B cell (primary cell): ENCODE data around the gene MARCHF10. TPM values are rescaled to one million over a fixed set of nuclear protein-coding genes. Genes with fewer than 3 reads are reported as not detected.
"Not testable (repeated sequence)": the region's sequence is repeated elsewhere in the genome, so short reads cannot be mapped to it uniquely, and the experiment has no call there.

Experiments used
- ATAC-seq: fragments of 200-7000 bp; cut with Tn5 transposase; one replicate; pipeline ENCODE4 v1.10.0; 2021; ENCODE audit warnings: low read depth, mild to moderate bottlenecking, moderate number of reproducible peaks, moderate library complexity
- CTCF ChIA-PET: fragments of 350-600 bp; sonication (Branson Sonifier 250); formaldehyde crosslinking; loops from one replicate; lab custom pipeline; 2021; ENCODE audit warnings: antibody characterized with exemption, inconsistent platforms; lab: Charles Lee
- POLR2A ChIA-PET: fragments of 350-600 bp; sonication (Branson Sonifier 250); formaldehyde crosslinking; loops from one replicate; lab custom pipeline; 2021; ENCODE audit warnings: antibody characterized with exemption; lab: Charles Lee
- DNase-seq: peaks from one replicate; pipeline ENCODE4 v3.0.0; 2013
- H2AFZ ChIP-seq: 2 replicates; pipeline ENCODE4 v1.6.1; 2012; ENCODE audit warnings: mild to moderate bottlenecking, low read depth, low read length; ENCODE audit not compliant: insufficient read depth, poor library complexity, severe bottlenecking
- H3K27ac ChIP-seq, 2 donors: 1 replicate in 1 of 2; 2 replicates in 1 of 2; pipeline ENCODE4 v1.5.1; 2012 to 2013; ENCODE audit warnings: low read length in 2 of 2, mild to moderate bottlenecking in 2 of 2, moderate library complexity in 1 of 2
- H3K27me3 ChIP-seq, 4 experiments: fragments of 200-600 bp in 1 of 4; sonication (generic) in 1 of 4; replicated peaks in 1 of 4; 1 replicate in 2 of 4; 2 replicates in 2 of 4; pipeline versions ENCODE4 v1.6.1 to v1.7.0; 2013 to 2016; ENCODE audit warnings: low read length in 3 of 4, mild to moderate bottlenecking in 2 of 4, mixed read lengths in 1 of 4, moderate library complexity in 1 of 4; ENCODE audit not compliant: insufficient read depth in 4 of 4, control insufficient read depth in 3 of 4; ENCODE audit errors: control extremely low read depth in 1 of 4
- H3K36me3 ChIP-seq, 2 experiments: replicated peaks in 1 of 2; 1 replicate in 1 of 2; 2 replicates in 1 of 2; pipeline versions ENCODE4 v1.6.1 to v1.7.1; 2013; ENCODE audit warnings: low read length in 1 of 2; ENCODE audit not compliant: insufficient read depth in 2 of 2, control insufficient read depth in 1 of 2; ENCODE audit errors: control extremely low read depth in 1 of 2, extremely low read depth in 1 of 2
- H3K4me1 ChIP-seq, 2 donors: fragments of 200-600 bp in 1 of 2; sonication (generic) in 1 of 2; 1 replicate in 1 of 2; 2 replicates in 1 of 2; pipeline versions ENCODE4 v1.5.1 to v1.6.1; 2013 to 2017; ENCODE audit warnings: low read length in 2 of 2; ENCODE audit not compliant: control insufficient read depth in 2 of 2, insufficient read depth in 2 of 2
- H3K4me2 ChIP-seq: replicated peaks from 2 replicates; pipeline ENCODE3; 2012; ENCODE audit warnings: mild to moderate bottlenecking, low read depth, low read length; ENCODE audit not compliant: poor library complexity, severe bottlenecking
- H3K4me3 ChIP-seq, 5 experiments: fragments of 200-600 bp in 1 of 5; sonication (generic) in 1 of 5; 1 replicate in 3 of 5; 2 replicates in 2 of 5; pipeline versions ENCODE4 v1.5.1 to v1.7.0; 2011 to 2016; ENCODE audit warnings: low read length in 4 of 5, mild to moderate bottlenecking in 4 of 5, low read depth in 2 of 5, control low read depth in 1 of 5, moderate library complexity in 1 of 5; ENCODE audit not compliant: insufficient read depth in 1 of 5; ENCODE audit errors: control extremely low read depth in 1 of 5, extremely low read depth in 1 of 5
- H3K79me2 ChIP-seq: fragments of 200-600 bp; sonication (generic); one replicate; pipeline ENCODE4 v1.6.0; 2016; ENCODE audit warnings: low read length; ENCODE audit not compliant: control insufficient read depth, insufficient read depth
- H3K9ac ChIP-seq: fragments of 200-600 bp; sonication (generic); 2 replicates; pipeline ENCODE4 v1.6.1; 2017; ENCODE audit warnings: mild to moderate bottlenecking, low read length, moderate library complexity
- H3K9me3 ChIP-seq, 3 donors: one replicate each; pipeline versions ENCODE4 v1.6.1 to v1.7.1; 2013; ENCODE audit warnings: low read length in 2 of 3; ENCODE audit not compliant: control insufficient read depth in 2 of 3, insufficient read depth in 1 of 3; ENCODE audit errors: control extremely low read depth in 1 of 3
- H4K20me1 ChIP-seq: 2 replicates; pipeline ENCODE4 v1.6.0; 2012; ENCODE audit warnings: mild to moderate bottlenecking, low read length; ENCODE audit not compliant: insufficient read depth, control insufficient read depth, poor library complexity, severe bottlenecking
- H3K27ac Mint-ChIP-seq: one replicate; pipeline ENCODE4 v1.8.0; 2021; ENCODE audit warnings: mixed read lengths
- H3K27me3 Mint-ChIP-seq: one replicate; pipeline ENCODE4 v1.8.0; 2021; ENCODE audit warnings: mixed read lengths
- H3K4me1 Mint-ChIP-seq: one replicate; pipeline ENCODE4 v1.8.0; 2021; ENCODE audit warnings: mixed read lengths
- H3K4me3 Mint-ChIP-seq: one replicate; pipeline ENCODE4 v1.8.0; 2021; ENCODE audit warnings: mixed read lengths
- H3K9me3 Mint-ChIP-seq: one replicate; pipeline ENCODE4 v1.8.0; 2022; ENCODE audit warnings: mixed read lengths; ENCODE audit not compliant: insufficient read depth
- CTCF ChIP-seq: fragments of 200-600 bp; IDR thresholded peaks from one replicate; pipeline ENCODE4 v1.8.0; 2022; ENCODE audit warnings: antibody characterized with exemption, mild to moderate bottlenecking
- EZH2 ChIP-seq: IDR thresholded peaks from 2 replicates; pipeline ENCODE4 v1.6.1; 2012; ENCODE audit warnings: borderline replicate concordance, low read depth, mild to moderate bottlenecking, moderate library complexity, low read length; ENCODE audit not compliant: insufficient read depth, poor library complexity, severe bottlenecking
- WGBS: methylation state at CpG from one replicate; pipeline ENCODE4 v1.1.5; 2013; ENCODE audit warnings: missing lambda C conversion rate; ENCODE audit not compliant: insufficient coverage; 5-methylcytosine and 5-hydroxymethylcytosine counted together
- intact Hi-C: fragments of 100-400 bp; cut with micrococcal nuclease; formaldehyde crosslinking; loops from one replicate; pipeline ENCODE4 v1.10.0; 2022
- polyA plus RNA-seq: library from polyadenylated mRNA; depleted of rRNA; stranded (reverse); fragments of >200 nt; gene quantifications from 2 replicates; pipeline ENCODE4 v1.2.3, GENCODE V29; 2012
- total RNA-seq, 2 donors: library from RNA; stranded (reverse); fragments of 120-200 nt in 1 of 2; gene quantifications; 1 replicate in 1 of 2; 2 replicates in 1 of 2; pipeline versions ENCODE4 v1.2.3 to v1.2.4, GENCODE V29; 2013 to 2022

The MARCHF10 gene
- total and polyA plus RNA-seq, 2 donors (not counting 1 experiment from before 2014, with no cell fraction given), result 0.24 TPM; not detected in 1

- POLR2A ChIA-PET, result no interaction called here
- H3K9ac ChIP-seq, result no peak overlapping the region
- Mint-ChIP-seq H3K27ac (no peak overlapping the region), H3K27me3 (peaks cover 6% of the 10 kb centered on the region), H3K4me1 (no peaks in the 10 kb centered on the region), H3K4me3 (no peak overlapping the region), H3K9me3 (no peaks in the 10 kb centered on the region)
- no peaks in the 10 kb centered on the region for H3K27me3 ChIP-seq
- no peaks in the 10 kb centered on the region for H4K20me1 ChIP-seq
- TF ChIP-seq EZH2, result no peak
- TF ChIP-seq CTCF, result no peak
- no peak overlapping the region for H3K27ac ChIP-seq
- CTCF ChIA-PET, result no interaction called here
- 96% methylated on average over 25 of the region's 27 CpGs for WGBS
- intact Hi-C loops, result no loop called here
- H3K79me2 ChIP-seq, result no peaks in the 10 kb centered on the region
- H2AFZ ChIP-seq, result no peak overlapping the region
- no peak overlapping the region for H3K4me2 ChIP-seq
- no peaks in the 10 kb centered on the region for H3K4me1 ChIP-seq
- ATAC-seq (no peak), DNase-seq (no peak)
- H3K9me3 ChIP-seq, result no peaks in the 10 kb centered on the region
- H3K36me3 ChIP-seq, result no peaks in the 10 kb centered on the region
- H3K4me3 ChIP-seq, result no peak overlapping the region
These were observed 111.2 kb downstream of the MARCHF10 start for GRCh38 chr17:62696726-62697490.

DNA sequence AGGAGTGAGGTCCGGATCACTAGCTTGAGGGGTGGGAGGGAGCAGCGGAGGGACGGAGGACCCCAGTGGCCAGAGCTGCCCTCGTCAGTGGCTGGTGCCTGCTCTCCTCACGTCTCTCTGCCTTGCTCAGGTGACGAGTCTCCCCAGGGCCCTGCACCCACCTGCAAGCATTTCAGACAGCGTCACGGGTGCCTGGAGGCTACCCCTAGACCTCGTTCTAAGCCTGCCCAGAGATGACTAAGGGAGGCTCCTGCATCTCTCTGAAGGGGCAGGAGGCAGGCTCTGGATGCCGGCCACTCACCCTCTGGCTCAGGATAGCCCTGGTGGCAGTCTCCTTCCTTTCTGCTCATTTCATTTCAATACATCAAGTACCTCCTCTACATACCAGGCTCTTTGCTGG, 111.9 kb downstream of the MARCHF10 start:
- no peaks in the 10 kb centered on the region for H3K36me3 ChIP-seq
- Mint-ChIP-seq H3K27ac (no peak overlapping the region), H3K27me3 (peaks cover 6% of the 10 kb centered on the region), H3K4me1 (no peaks in the 10 kb centered on the region), H3K4me3 (no peak overlapping the region), H3K9me3 (no peaks in the 10 kb centered on the region)
- CTCF ChIA-PET, result no interaction called here
- POLR2A ChIA-PET, result no interaction called here
- no peak overlapping the region for H3K9ac ChIP-seq
- no peaks in the 10 kb centered on the region for H3K27me3 ChIP-seq
- WGBS, result 88% methylated on average over 10 of the region's 10 CpGs
- no peak overlapping the region for H2AFZ ChIP-seq
- intact Hi-C loops, result no loop called here
- ATAC-seq, result no peak
- no peak overlapping the region for H3K4me2 ChIP-seq
- H3K79me2 ChIP-seq, result no peaks in the 10 kb centered on the region
- no peaks in the 10 kb centered on the region for H4K20me1 ChIP-seq
- H3K9me3 ChIP-seq, result no peaks in the 10 kb centered on the region
- TF ChIP-seq CTCF (no peak), EZH2 (no peak)
- DNase-seq, result no peak
- H3K27ac ChIP-seq, result no peak overlapping the region
- H3K4me1 ChIP-seq, result no peaks in the 10 kb centered on the region
- no peak overlapping the region for H3K4me3 ChIP-seq

GRCh38 chr17:62695093-62695738, 112.9 kb downstream of the MARCHF10 start:
- intact Hi-C loops, H3K9me3 Mint-ChIP-seq, H3K79me2 ChIP-seq, H3K36me3 ChIP-seq, H3K4me2 ChIP-seq, H3K27ac Mint-ChIP-seq, ATAC-seq, H3K4me3 ChIP-seq, H3K27me3 Mint-ChIP-seq, H4K20me1 ChIP-seq, H3K4me1 Mint-ChIP-seq, H3K27me3 ChIP-seq, DNase-seq, H3K4me1 ChIP-seq, POLR2A ChIA-PET, CTCF ChIA-PET, H3K9me3 ChIP-seq, H3K9ac ChIP-seq, H3K4me3 Mint-ChIP-seq, H2AFZ ChIP-seq, H3K27ac ChIP-seq: not testable (repeated sequence)
- 84% methylated on average over 3 of the region's 5 CpGs for WGBS
